GM23338 (cell line): ENCODE results near the gene SLC35F4. TPM values are rescaled to one million over a fixed set of nuclear protein-coding genes. Genes with fewer than 3 reads are reported as not detected.

Source experiments
- ATAC-seq: fragments of 200-7000 bp; cut with Tn5 transposase; 3 replicates; pipeline ENCODE4 v1.9.1; 2020
- DNase-seq: peaks from one replicate; pipeline ENCODE4 v3.0.0-alpha.2; 2015; ENCODE audit warnings: low spot score
- H2AFZ ChIP-seq: fragments of 200-600 bp; sonication (generic); 2 replicates; pipeline ENCODE4 v1.8.0; 2016; ENCODE audit warnings: antibody characterized with exemption, mild to moderate bottlenecking, moderate library complexity
- H3F3A ChIP-seq: fragments of 200-600 bp; sonication (generic); replicated peaks from 2 replicates; pipeline ENCODE4 v1.8.0; 2017; ENCODE audit warnings: antibody characterized with exemption, mixed run types, low read depth
- H3K27ac ChIP-seq: fragments of 200-600 bp; sonication (generic); 2 replicates; pipeline ENCODE4 v1.6.1; 2016; ENCODE audit warnings: low read depth
- H3K27me3 ChIP-seq: fragments of 200-600 bp; sonication (generic); 2 replicates; pipeline ENCODE4 v1.8.0; 2016; ENCODE audit warnings: mild to moderate bottlenecking, mixed run types, moderate library complexity; ENCODE audit not compliant: insufficient read depth
- H3K36me3 ChIP-seq: fragments of 200-600 bp; sonication (generic); 2 replicates; pipeline ENCODE4 v1.8.0; 2016; ENCODE audit warnings: mild to moderate bottlenecking; ENCODE audit not compliant: insufficient read depth
- H3K4me1 ChIP-seq: fragments of 200-600 bp; sonication (generic); 2 replicates; pipeline ENCODE4 v1.8.0; 2016; ENCODE audit warnings: mild to moderate bottlenecking, moderate library complexity; ENCODE audit not compliant: insufficient read depth
- H3K4me2 ChIP-seq: fragments of 200-600 bp; sonication (generic); 2 replicates; pipeline ENCODE4 v1.7.1; 2017; ENCODE audit warnings: mixed run types
- H3K4me3 ChIP-seq: fragments of 200-600 bp; sonication (generic); 2 replicates; pipeline ENCODE4 v1.6.1; 2016; ENCODE audit warnings: mixed run types
- H3K79me2 ChIP-seq: fragments of 200-600 bp; sonication (generic); replicated peaks from 2 replicates; pipeline ENCODE4 v1.8.0; 2017; ENCODE audit warnings: mild to moderate bottlenecking; ENCODE audit not compliant: insufficient read depth
- H3K9me2 ChIP-seq: fragments of 200-600 bp; sonication (generic); 2 replicates; pipeline ENCODE4 v1.8.0; 2017; ENCODE audit not compliant: insufficient read depth
- H4K20me1 ChIP-seq: fragments of 200-600 bp; sonication (generic); replicated peaks from 2 replicates; pipeline ENCODE4 v1.8.0; 2017; ENCODE audit warnings: mild to moderate bottlenecking; ENCODE audit not compliant: insufficient read depth
- H3K27ac Mint-ChIP-seq: 2 replicates; pipeline ENCODE4 v1.8.0; 2020; ENCODE audit warnings: inconsistent platforms, mild to moderate bottlenecking, moderate library complexity, mixed read lengths
- H3K27me3 Mint-ChIP-seq: 3 replicates; pipeline ENCODE4 v1.8.0; 2022; ENCODE audit warnings: low read depth, mild to moderate bottlenecking, moderate library complexity, mixed read lengths, inconsistent platforms; ENCODE audit not compliant: insufficient read depth, poor library complexity
- H3K36me3 Mint-ChIP-seq: 3 replicates; pipeline ENCODE4 v1.8.0; 2021; ENCODE audit warnings: low read depth, mild to moderate bottlenecking, inconsistent platforms, moderate library complexity, mixed read lengths
- H3K4me1 Mint-ChIP-seq: 3 replicates; pipeline ENCODE4 v1.8.0; 2020; ENCODE audit warnings: mild to moderate bottlenecking, inconsistent platforms, mixed read lengths
- H3K4me3 Mint-ChIP-seq: 3 replicates; pipeline ENCODE4 v1.8.0; 2021; ENCODE audit warnings: moderate library complexity, mild to moderate bottlenecking, inconsistent platforms, mixed read lengths
- H3K9me3 Mint-ChIP-seq: 3 replicates; pipeline ENCODE4 v1.8.0; 2020; ENCODE audit warnings: moderate library complexity, mild to moderate bottlenecking, inconsistent platforms, mixed read lengths
- CREB1 ChIP-seq: fragments of 250-450 bp; sonication (Bioruptor Pico); IDR thresholded peaks from 2 replicates; pipeline ENCODE4 v1.5.0; 2020; ENCODE audit warnings: low read depth, mild to moderate bottlenecking, moderate library complexity
- ETS1 ChIP-seq: IDR thresholded peaks from 2 replicates; pipeline ENCODE4 v1.6.1; 2016; ENCODE audit warnings: antibody characterized with exemption
- EZH2phosphoT487 ChIP-seq: fragments of 200-600 bp; sonication (generic); IDR thresholded peaks from one replicate; pipeline ENCODE4 v1.8.1; 2018; ENCODE audit warnings: antibody characterized with exemption; ENCODE audit not compliant: unreplicated experiment
- REST ChIP-seq: IDR thresholded peaks from one replicate; pipeline ENCODE4 v1.6.1; 2018; ENCODE audit warnings: antibody characterized with exemption; ENCODE audit not compliant: unreplicated experiment
- STAT1 ChIP-seq: IDR thresholded peaks from one replicate; pipeline ENCODE4 v1.6.1; 2016; ENCODE audit warnings: antibody characterized with exemption; ENCODE audit not compliant: unreplicated experiment
- ZNF114 ChIP-seq: fragments of 250-450 bp; sonication (Bioruptor Pico); IDR thresholded peaks from 2 replicates; pipeline ENCODE4 v1.5.0; 2020; ENCODE audit warnings: mild to moderate bottlenecking, moderate library complexity
- ZNF331 ChIP-seq: fragments of 250-450 bp; sonication (Bioruptor Pico); IDR thresholded peaks from 2 replicates; pipeline ENCODE4 v1.5.0; 2020; ENCODE audit warnings: low read depth, mild to moderate bottlenecking, moderate library complexity
- ZNF462 ChIP-seq: fragments of 250-450 bp; sonication (Bioruptor Pico); IDR thresholded peaks from 2 replicates; pipeline ENCODE4 v1.5.0; 2020; ENCODE audit warnings: mild to moderate bottlenecking, moderate library complexity
- polyA plus RNA-seq: library from polyadenylated mRNA; unstranded; fragments of >200 nt; fragmentation: Nextera tagmentation; extraction: Ambion mirVana; gene quantifications from 2 replicates; pipeline ENCODE4 v1.2.1, GENCODE V29; 2016
- total RNA-seq: library from RNA; depleted of rRNA; stranded (reverse); fragments of >200 nt; shearing (Covaris generic); gene quantifications from 2 replicates; pipeline ENCODE4 v1.2.3, GENCODE V29; 2014

Gene SLC35F4
- total and polyA plus RNA-seq, 2 experiments from 2014 or later: 0.10 TPM; not detected in 1

GRCh38 chr14:57751400-57751799 lies 114.5 kb downstream of the SLC35F4 start:
- no peak for ATAC-seq
- no peaks in the 10 kb centered on the region for H3K36me3 Mint-ChIP-seq
- Histone ChIP-seq H3K27ac (no peak overlapping the region), H4K20me1 (no peaks in the 10 kb centered on the region), H3F3A (no peaks in the 10 kb centered on the region), H3K4me3 (no peak overlapping the region), H3K36me3 (no peaks in the 10 kb centered on the region), H3K9me2 (peaks cover 12% of the 10 kb centered on the region; the same call in 1 of the 2 replicates), H3K4me2 (no peak overlapping the region), H3K79me2 (no peaks in the 10 kb centered on the region), H2AFZ (no peak overlapping the region), H3K27me3 (no peaks in the 10 kb centered on the region), H3K4me1 (peaks cover 5% of the 10 kb centered on the region; the same call in 1 of the 2 replicates)
- no peak overlapping the region for H3K4me3 Mint-ChIP-seq
- no peaks in the 10 kb centered on the region for H3K9me3 Mint-ChIP-seq
- H3K27ac Mint-ChIP-seq: no peak overlapping the region
- peaks cover 1% of the 10 kb centered on the region for H3K27me3 Mint-ChIP-seq
- peaks cover 10% of the 10 kb centered on the region for H3K4me1 Mint-ChIP-seq
- DNase-seq: no peak
- TF ChIP-seq STAT1: no peak
- no peak for TF ChIP-seq EZH2phosphoT487
- no peak for TF ChIP-seq ZNF114 (CRISPR knock-in tag)
- no peak for TF ChIP-seq ZNF462 (CRISPR knock-in tag)
- no peak for TF ChIP-seq REST
- TF ChIP-seq ZNF331 (CRISPR knock-in tag): no peak
- TF ChIP-seq CREB1 (CRISPR knock-in tag): no peak
- no peak for TF ChIP-seq ETS1
